ENCODE results near the gene NAMPT. TPM values are rescaled to one million over a fixed set of nuclear protein-coding genes. Genes with fewer than 3 reads are reported as not detected.

Gene NAMPT
- total RNA-seq, 1 experiment from 2014 or later, result 33.4 TPM

Small RNA genes lying within 50 kb of the gene (small RNA-seq; reads per million reads assigned to genes)
- not detected for gene RNU6-392P

Other genes with a start within 250 kb of the NAMPT start
- 33.1 and 48.0 TPM in 2 replicates for gene SYPL1, start 172.7 kb downstream of the NAMPT start, total RNA-seq (2014; rRNA removed; shearing (Covaris generic))

Data from HT-29 (cell line).